HepG2 (cell line): ENCODE results near the gene IL1RAP. TPM values are rescaled to one million over a fixed set of nuclear protein-coding genes. Genes with fewer than 3 reads are reported as not detected.
A peak's percentile ranks its signal among the peaks of the same experiment; 100 is the strongest.

Experiments used
- CEBPZ ChIP-seq: IDR thresholded peaks from 2 replicates; pipeline ENCODE4 v1.6.1; 2012; ENCODE audit warnings: low read length, improper control_type of control experiment
- DNMT1 ChIP-seq: sonication (generic); formaldehyde crosslinking; IDR thresholded peaks from 2 replicates; pipeline ENCODE4 v1.5.1; 2020; ENCODE audit warnings: mild to moderate bottlenecking, missing genetic modification reagents
- GTF3A ChIP-seq: sonication (generic); formaldehyde crosslinking; conservative IDR thresholded peaks from 2 replicates; pipeline ENCODE4 v1.4.0; 2020; ENCODE audit warnings: mild to moderate bottlenecking, missing genetic modification reagents
- IKZF4 ChIP-seq: sonication (generic); formaldehyde crosslinking; IDR thresholded peaks from 2 replicates; pipeline ENCODE4 v1.5.1; 2020; ENCODE audit warnings: borderline replicate concordance, mild to moderate bottlenecking, low read depth, missing genetic modification reagents; ENCODE audit errors: not compliant biosample characterization
- KAT2B ChIP-seq: fragments of 150-350 bp; IDR thresholded peaks from 2 replicates; pipeline ENCODE4 v1.6.1; 2014; ENCODE audit warnings: low read depth, low read length, borderline replicate concordance
- MIER2 ChIP-seq: IDR thresholded peaks from 2 replicates; pipeline ENCODE4 v1.6.1; 2016; ENCODE audit warnings: missing biosample characterization, missing genetic modification reagents
- NR2C2 ChIP-seq: sonication (generic); formaldehyde crosslinking; IDR thresholded peaks from 2 replicates; pipeline ENCODE4 v1.4.0; 2020; ENCODE audit warnings: missing genetic modification reagents, mild to moderate bottlenecking, moderate library complexity, borderline replicate concordance
- PRDM15 ChIP-seq: sonication (generic); formaldehyde crosslinking; IDR thresholded peaks from 2 replicates; pipeline ENCODE4 v1.4.0; 2020; ENCODE audit warnings: missing genetic modification reagents
- RFXAP ChIP-seq: sonication (generic); formaldehyde crosslinking; IDR thresholded peaks from 2 replicates; pipeline ENCODE4 v1.4.0; 2020; ENCODE audit warnings: missing genetic modification reagents, borderline replicate concordance
- SNRNP70 ChIP-seq: fragments of 200-400 bp; formaldehyde crosslinking; IDR thresholded peaks from 2 replicates; pipeline ENCODE4 v1.6.1; 2017; ENCODE audit warnings: mild to moderate bottlenecking, low read depth, low read length, moderate library complexity
- SRSF9 ChIP-seq: fragments of 200-400 bp; formaldehyde crosslinking; IDR thresholded peaks from 2 replicates; pipeline ENCODE4 v1.6.1; 2018; ENCODE audit warnings: borderline replicate concordance, mild to moderate bottlenecking, low read depth, low read length; ENCODE audit not compliant: insufficient read depth, poor library complexity, severe bottlenecking
- TBX2 ChIP-seq: sonication (generic); formaldehyde crosslinking; IDR thresholded peaks from 2 replicates; pipeline ENCODE4 v1.5.0; 2020; ENCODE audit warnings: missing genetic modification reagents, mild to moderate bottlenecking, borderline replicate concordance
- TFE3 ChIP-seq: IDR thresholded peaks from 2 replicates; pipeline ENCODE4 v1.6.1; 2016
- ZBTB33 ChIP-seq: sonication (generic); formaldehyde crosslinking; IDR thresholded peaks from 2 replicates; pipeline ENCODE4 v1.4.0; 2020; ENCODE audit warnings: missing genetic modification reagents
- ZNF20 ChIP-seq: sonication (generic); formaldehyde crosslinking; IDR thresholded peaks from 2 replicates; pipeline ENCODE4 v1.4.0; 2020; ENCODE audit warnings: mild to moderate bottlenecking, moderate library complexity, missing genetic modification reagents
- ZNF546 ChIP-seq: sonication (generic); formaldehyde crosslinking; conservative IDR thresholded peaks from 2 replicates; pipeline ENCODE4 v1.8.1; 2023; ENCODE audit warnings: mild to moderate bottlenecking, missing genetic modification reagents
- ZNF552 ChIP-seq: sonication (generic); formaldehyde crosslinking; IDR thresholded peaks from 2 replicates; pipeline ENCODE4 v1.9.0; 2022; ENCODE audit warnings: missing genetic modification reagents, mild to moderate bottlenecking, borderline replicate concordance
- polyA plus RNA-seq, 8 experiments: library from polyadenylated mRNA; depleted of rRNA in 3 of 8; stranded (reverse) in 7 of 8; unstranded in 1 of 8; fragments of >200 nt; fragmentation: Illumina TruSeq in 4 of 8; extraction: Trizol in 4 of 8; gene quantifications; 2 replicates each; pipeline versions ENCODE4 v1.2.1 to v1.2.3, GENCODE V29; 2011 to 2016; ENCODE audit warnings: low read depth in 4 of 8, missing spikeins in 1 of 8, mixed read lengths in 1 of 8; ENCODE audit not compliant: insufficient read depth in 1 of 8
- total RNA-seq, 5 experiments: library from RNA; depleted of rRNA; stranded (reverse); fragments of >200 nt; fragmentation: Illumina TruSeq; extraction: Trizol; gene quantifications; 2 replicates each; pipeline ENCODE4 v1.2.3, GENCODE V29; 2016; ENCODE audit warnings: low read depth in 1 of 5

IL1RAP gene
- total and polyA plus RNA-seq, 2 of the 13 experiments (the other 11 are each of a cell fraction or from before 2014, with no cell fraction given) = 18.3 to 54.9 TPM

- no peak for TF ChIP-seq ZNF20
- no peak for TF ChIP-seq ZBTB33 (CRISPR knock-in tag)
- TF ChIP-seq TFE3 = peak; percentile 50
- TF ChIP-seq CEBPZ = no peak
- TF ChIP-seq RFXAP (CRISPR knock-in tag) = no peak; the same call in 1 of the 2 replicates
- no peak for TF ChIP-seq PRDM15 (CRISPR knock-in tag)
- TF ChIP-seq DNMT1 (CRISPR knock-in tag) = no peak
- no peak for TF ChIP-seq SNRNP70
- TF ChIP-seq NR2C2 (CRISPR knock-in tag) = peak; percentile 65
- TF ChIP-seq ZNF552 (CRISPR knock-in tag) = no peak
- no peak for TF ChIP-seq ZNF546 (CRISPR knock-in tag)
- TF ChIP-seq GTF3A = no peak
- no peak for TF ChIP-seq SRSF9
- TF ChIP-seq KAT2B = no peak
- TF ChIP-seq IKZF4 (CRISPR knock-in tag) = no peak
- 0 out of 2 replicates have a peak, but pooled peaks have one; percentile 40 for TF ChIP-seq MIER2 (CRISPR knock-in tag)
- no peak for TF ChIP-seq TBX2 (CRISPR knock-in tag)
Measured at GRCh38 chr3:190548031-190548656, 34.3 kb downstream of the IL1RAP start (continued).
